Esophagus (tissue), 2 donors: ENCODE results near the gene ITCH. TPM values are rescaled to one million over a fixed set of nuclear protein-coding genes. Genes with fewer than 3 reads are reported as not detected.

ENCODE experiments used
- H3K27ac ChIP-seq, 2 donors: one replicate each; pipeline ENCODE4 v1.5.1; 2013; ENCODE audit warnings: low read depth in 2 of 2, mild to moderate bottlenecking in 2 of 2, inconsistent platforms in 1 of 2, low read length in 1 of 2, moderate library complexity in 1 of 2
- H3K27me3 ChIP-seq, 2 donors: one replicate each; pipeline ENCODE4 v1.6.1; 2013; ENCODE audit warnings: low read length in 2 of 2, control low read depth in 1 of 2, mild to moderate bottlenecking in 1 of 2; ENCODE audit not compliant: insufficient read depth in 2 of 2, control insufficient read depth in 1 of 2
- H3K36me3 ChIP-seq, 2 donors: one replicate each; pipeline ENCODE4 v1.6.1; 2013; ENCODE audit warnings: low read length in 1 of 2; ENCODE audit not compliant: control insufficient read depth in 2 of 2, insufficient read depth in 2 of 2
- H3K4me1 ChIP-seq, 2 donors: one replicate each; pipeline ENCODE4 v1.6.1; 2013; ENCODE audit warnings: low read length in 1 of 2; ENCODE audit not compliant: control insufficient read depth in 2 of 2, insufficient read depth in 2 of 2
- H3K4me3 ChIP-seq, 2 donors: one replicate each; pipeline ENCODE4 v1.5.1; 2013; ENCODE audit warnings: low read length in 2 of 2, mild to moderate bottlenecking in 2 of 2, low read depth in 1 of 2, moderate library complexity in 1 of 2
- H3K9me3 ChIP-seq, 2 donors: one replicate each; pipeline ENCODE4 v1.6.1; 2013; ENCODE audit warnings: mild to moderate bottlenecking in 2 of 2, low read depth in 1 of 2, low read length in 1 of 2, moderate library complexity in 1 of 2; ENCODE audit not compliant: control insufficient read depth in 2 of 2, insufficient read depth in 1 of 2
- WGBS, 2 donors: extraction: QIAGEN DNeasy Blood & Tissue Kit; methylation state at CpG; one replicate each; pipeline ENCODE4 v1.1.7; 2013; 5-methylcytosine and 5-hydroxymethylcytosine counted together
- polyA plus RNA-seq, 2 donors: library from polyadenylated mRNA; stranded (reverse); fragments of 200-250 nt; gene quantifications; one replicate each; pipeline ENCODE4 v1.2.3, GENCODE V29; 2013
- donor health status: healthy with polysubstance abuse.
- donor health status: Bipolar disorder and iron deficiency.

ITCH gene
- polyA plus RNA-seq, 2 donors: 19.3 to 19.7 TPM

DNA sequence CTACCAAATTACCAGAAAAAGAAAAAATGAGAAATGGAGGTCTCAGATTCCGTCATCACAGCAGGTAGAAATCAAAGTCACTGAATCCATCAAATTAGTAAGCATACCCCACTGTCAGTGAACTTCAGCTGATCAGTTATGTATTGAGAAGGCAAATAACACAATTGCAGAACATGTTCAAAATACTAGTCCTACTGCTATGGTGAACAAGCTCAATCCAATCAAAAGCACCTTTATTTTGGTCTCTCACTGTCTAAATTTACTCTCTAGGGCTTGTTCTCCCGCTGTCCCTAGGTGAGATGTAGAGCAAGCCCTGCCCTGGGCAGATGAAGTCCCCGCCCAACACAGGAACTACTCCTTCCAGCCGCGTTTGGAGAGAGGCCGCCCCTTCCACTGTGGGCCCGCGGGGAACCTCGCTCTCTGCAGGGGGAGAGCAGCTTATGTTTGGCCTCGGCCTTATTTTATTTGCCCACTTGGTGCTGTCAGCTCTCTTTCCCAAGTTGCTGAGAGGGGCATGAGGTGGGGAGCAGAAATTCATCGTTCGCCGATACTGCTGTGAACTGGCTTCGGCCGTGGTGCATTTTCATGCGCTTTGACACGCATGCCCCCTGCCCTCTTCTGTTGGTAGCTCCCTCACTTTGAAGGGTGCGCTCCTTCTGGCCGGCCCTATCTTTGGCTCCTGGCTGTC is 181.2 kb downstream of the ITCH start:
- Histone ChIP-seq H3K27me3 (no peaks in the 10 kb centered on the region), H3K4me3 (no peak overlapping the region), H3K36me3 (peaks cover 8 to 18% of the 10 kb centered on the region in 2 donors), H3K9me3 (no peaks in the 10 kb centered on the region), H3K4me1 (peaks cover 1 to 5% of the 10 kb centered on the region in 2 donors), H3K27ac (no peak overlapping the region)
- WGBS, 2 donors: 24 to 28% methylated on average over 19 of the region's 19 CpGs

DNA sequence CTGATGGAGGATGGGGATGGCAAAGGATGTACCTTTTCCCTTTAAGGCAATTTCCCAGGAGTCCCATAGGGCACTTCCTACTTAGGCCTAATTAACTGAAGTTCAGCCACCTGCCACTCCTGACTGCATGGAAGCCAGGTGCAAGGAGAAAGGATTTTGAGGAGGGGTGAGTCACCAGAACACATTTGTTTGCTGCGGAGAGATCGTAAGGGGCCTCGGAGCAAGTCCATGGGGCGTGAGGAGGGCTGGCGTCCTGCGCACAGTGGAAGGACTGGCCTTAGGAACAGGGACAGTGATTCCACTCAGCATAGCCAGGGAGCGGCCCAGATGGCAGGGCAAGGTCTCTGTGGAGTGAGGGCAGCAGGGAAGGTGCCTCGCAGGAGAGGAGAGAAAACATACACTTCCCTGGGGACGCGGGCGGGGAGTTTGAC is 183.7 kb downstream of the ITCH start:
- Histone ChIP-seq H3K4me3 (no peak overlapping the region), H3K36me3 (peaks cover 0 to 4% of the 10 kb centered on the region in 2 donors), H3K9me3 (no peaks in the 10 kb centered on the region), H3K27me3 (no peaks in the 10 kb centered on the region), H3K27ac (no peak overlapping the region), H3K4me1 (peaks cover 3 to 11% of the 10 kb centered on the region in 2 donors)
- WGBS, 2 donors: 77 to 84% methylated on average over 11 of the region's 11 CpGs

DNA sequence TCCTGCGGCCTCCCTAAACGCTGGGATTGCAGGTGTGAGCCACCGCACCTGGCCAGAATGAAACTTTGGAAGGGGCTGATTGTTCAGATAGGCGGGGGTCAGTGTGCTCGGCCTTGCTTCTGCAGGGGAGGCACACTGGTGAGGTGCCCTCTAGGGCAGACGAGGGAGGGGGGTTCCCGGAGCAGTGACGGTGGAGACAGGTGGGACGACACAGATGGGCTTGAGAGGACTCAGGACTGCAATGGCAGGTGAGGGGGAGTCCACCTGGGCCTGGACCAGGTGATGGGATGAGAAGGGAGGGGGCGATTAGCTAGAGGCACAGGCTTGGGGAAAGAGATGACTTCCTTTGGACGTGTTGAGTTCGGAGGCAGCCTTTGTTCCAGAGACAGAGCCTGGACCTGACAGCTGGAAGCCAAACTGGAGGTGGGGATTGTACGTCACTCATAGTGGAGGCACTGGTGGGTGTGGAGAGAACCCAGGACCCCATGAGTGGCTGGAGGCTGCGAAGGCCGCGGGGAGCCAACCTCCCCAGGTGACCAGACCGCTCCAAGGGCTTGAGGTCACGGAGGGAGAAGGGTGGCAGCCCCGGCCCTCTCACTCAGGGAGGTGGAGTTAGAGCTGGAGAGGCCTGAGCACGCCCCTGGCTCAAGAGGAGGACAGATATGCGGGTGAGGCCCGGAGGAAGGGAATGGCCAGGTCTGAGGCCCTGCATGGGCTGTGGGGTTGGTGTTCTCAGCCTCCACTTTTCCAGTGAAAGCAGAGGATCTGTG is 185.0 kb downstream of the ITCH start:
- H3K36me3 ChIP-seq: no peaks in the 10 kb centered on the region
- H3K4me1 ChIP-seq: peaks cover 3 to 11% of the 10 kb centered on the region in 2 donors
- H3K4me3 ChIP-seq: no peak overlapping the region
- 85 to 93% methylated on average over 22 of the region's 22 CpGs for WGBS, 2 donors
- H3K27ac ChIP-seq: no peak overlapping the region
- H3K27me3 ChIP-seq: no peaks in the 10 kb centered on the region
- no peaks in the 10 kb centered on the region for H3K9me3 ChIP-seq

- Histone ChIP-seq H3K27me3 (no peaks in the 10 kb centered on the region), H3K4me1 (peaks cover 3 to 13% of the 10 kb centered on the region in 2 donors), H3K36me3 (no peaks in the 10 kb centered on the region), H3K27ac (peak overlapping the region in 1 of 2 donors; percentile 34), H3K4me3 (no peak overlapping the region), H3K9me3 (no peaks in the 10 kb centered on the region)
- WGBS, 2 donors: 48 to 56% methylated on average over 20 of the region's 20 CpGs
These were observed 186.3 kb downstream of the ITCH start for GRCh38 chr20:34549291-34549928.

DNA sequence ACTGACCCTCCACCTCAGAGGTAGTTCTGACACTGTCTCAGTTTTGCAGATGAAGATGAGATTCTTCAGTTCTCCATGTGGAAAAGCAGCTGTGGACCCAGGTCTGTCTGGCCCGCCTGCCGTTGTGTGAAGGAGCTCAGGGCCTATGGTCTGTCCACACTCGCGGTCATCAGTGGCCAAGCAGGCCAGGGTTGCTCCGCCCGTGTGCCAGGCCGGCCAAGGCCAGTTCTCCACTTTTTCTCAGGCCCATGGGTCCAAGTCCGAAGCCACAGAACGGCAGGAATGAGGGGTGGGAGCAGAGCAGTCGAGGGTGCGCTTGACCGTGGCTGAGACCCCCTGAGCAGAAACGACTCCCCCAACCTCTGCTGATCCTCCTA is 186.8 kb downstream of the ITCH start:
- H3K27me3 ChIP-seq: no peaks in the 10 kb centered on the region
- no peaks in the 10 kb centered on the region for H3K9me3 ChIP-seq
- peaks cover 3 to 13% of the 10 kb centered on the region in 2 donors for H3K4me1 ChIP-seq
- peak overlapping the region in 1 of 2 donors; percentile 34 for H3K27ac ChIP-seq
- H3K36me3 ChIP-seq: no peaks in the 10 kb centered on the region
- H3K4me3 ChIP-seq: no peak overlapping the region
- WGBS, 2 donors: 88 to 90% methylated on average over 13 of the region's 13 CpGs

- no peaks in the 10 kb centered on the region for H3K9me3 ChIP-seq
- no peaks in the 10 kb centered on the region for H3K36me3 ChIP-seq
- WGBS, 2 donors: 94% methylated on average over 6 of the region's 6 CpGs
- H3K4me3 ChIP-seq: no peak overlapping the region
- peaks cover 3 to 9% of the 10 kb centered on the region in 2 donors for H3K4me1 ChIP-seq
- H3K27me3 ChIP-seq: no peaks in the 10 kb centered on the region
- H3K27ac ChIP-seq: no peak overlapping the region
These were observed 189.5 kb downstream of the ITCH start for GRCh38 chr20:34552569-34552968.

- H3K27ac ChIP-seq: peak overlapping the region in 1 of 2 donors; percentile 40
- H3K27me3 ChIP-seq: no peaks in the 10 kb centered on the region
- H3K36me3 ChIP-seq: no peaks in the 10 kb centered on the region
- 29 to 38% methylated on average over 4 of the region's 4 CpGs for WGBS, 2 donors
- H3K9me3 ChIP-seq: no peaks in the 10 kb centered on the region
- peaks cover 3 to 9% of the 10 kb centered on the region in 2 donors for H3K4me1 ChIP-seq
- H3K4me3 ChIP-seq: no peak overlapping the region
These were observed 190.3 kb downstream of the ITCH start for GRCh38 chr20:34553366-34553867.

DNA sequence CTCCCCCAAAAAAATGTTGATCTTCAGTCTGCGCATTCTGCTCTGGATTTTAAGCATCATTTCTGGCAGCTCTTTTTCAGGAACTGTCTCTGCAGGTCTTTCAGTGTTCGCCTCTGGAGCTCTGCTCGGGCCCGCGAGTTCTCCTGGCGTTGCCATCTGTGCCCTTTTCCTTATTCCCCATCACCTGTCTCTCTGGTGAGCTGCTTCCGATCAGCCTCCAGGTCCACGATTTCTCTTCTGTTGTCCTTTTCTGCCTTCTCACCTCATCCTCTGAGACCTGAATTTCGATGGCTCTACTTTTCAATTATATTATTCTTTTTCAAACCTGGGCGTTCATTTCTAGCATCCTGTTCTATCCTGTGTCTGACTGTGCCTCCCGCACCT is 194.9 kb downstream of the ITCH start:
- Histone ChIP-seq H3K27me3 (no peaks in the 10 kb centered on the region), H3K27ac (peak overlapping the region; percentile 85 to 90), H3K36me3 (no peaks in the 10 kb centered on the region), H3K4me3 (peak overlapping the region; percentile 45 to 61), H3K9me3 (no peaks in the 10 kb centered on the region), H3K4me1 (peaks cover 0 to 2% of the 10 kb centered on the region in 2 donors)
- WGBS, 2 donors: 17 to 21% methylated on average over 11 of the region's 11 CpGs

GRCh38 chr20:34558320-34559218 is 195.5 kb downstream of the ITCH start, which contains the start of gene MAP1LC3A:
MAP1LC3A (plus strand) TSS chr20:34558718; CDS start chr20:34558869, 151 bp downstream.
- Histone ChIP-seq H3K36me3 (no peaks in the 10 kb centered on the region), H3K4me1 (no peaks in the 10 kb centered on the region), H3K27ac (peak within 1 kb of the TSS; percentile 85 to 90), H3K27me3 (no peaks in the 10 kb centered on the region), H3K9me3 (no peaks in the 10 kb centered on the region), H3K4me3 (peak within 1 kb of the TSS; percentile 45 to 61)
- WGBS, 2 donors: 2 to 8% methylated on average over 83 to 103 of the region's 103 CpGs
